A549 (cell line): ENCODE data around the gene MARCHF4.

ENCODE experiments used
- FOSL2 ChIP-seq, 2 experiments: fragments of 450-650 bp in 1 of 2; fragments of >200 bp in 1 of 2; sonication (Bioruptor Twin) in 1 of 2; formaldehyde crosslinking; IDR thresholded peaks; 2 replicates each; pipeline versions ENCODE4 v1.5.0 to v1.6.1; 2016 to 2020; ENCODE audit warnings: mild to moderate bottlenecking in 1 of 2, moderate library complexity in 1 of 2
- JUNB ChIP-seq: fragments of >200 bp; sonication (Bioruptor Twin); formaldehyde crosslinking; IDR thresholded peaks from 2 replicates; pipeline ENCODE4 v1.6.1; 2016
- MYC ChIP-seq: IDR thresholded peaks from 2 replicates; pipeline ENCODE4 v1.6.1; 2012; ENCODE audit warnings: mild to moderate bottlenecking, inconsistent platforms, low read length, improper control_type of control experiment, borderline replicate concordance
- POLR2A ChIP-seq: IDR thresholded peaks from 2 replicates; pipeline ENCODE4 v1.6.1; 2012; ENCODE audit warnings: mild to moderate bottlenecking, low read length
- RNF2 ChIP-seq: fragments of 200-600 bp; sonication (generic); IDR thresholded peaks from 2 replicates; pipeline ENCODE4 v1.6.1; 2016; ENCODE audit warnings: low read depth, mild to moderate bottlenecking, antibody characterized with exemption, moderate library complexity, borderline replicate concordance
- TF ChIP-seq, protein P1 (sequence below): fragments of >200 bp; sonication (Bioruptor Twin); formaldehyde crosslinking; IDR thresholded peaks from 3 replicates; pipeline ENCODE4 v1.5.1; 2016
- TF ChIP-seq, protein P2 (sequence below): fragments of 450-650 bp; IDR thresholded peaks from 2 replicates; pipeline ENCODE4 v1.6.1; 2014; ENCODE audit warnings: antibody characterized with exemption

DNA sequence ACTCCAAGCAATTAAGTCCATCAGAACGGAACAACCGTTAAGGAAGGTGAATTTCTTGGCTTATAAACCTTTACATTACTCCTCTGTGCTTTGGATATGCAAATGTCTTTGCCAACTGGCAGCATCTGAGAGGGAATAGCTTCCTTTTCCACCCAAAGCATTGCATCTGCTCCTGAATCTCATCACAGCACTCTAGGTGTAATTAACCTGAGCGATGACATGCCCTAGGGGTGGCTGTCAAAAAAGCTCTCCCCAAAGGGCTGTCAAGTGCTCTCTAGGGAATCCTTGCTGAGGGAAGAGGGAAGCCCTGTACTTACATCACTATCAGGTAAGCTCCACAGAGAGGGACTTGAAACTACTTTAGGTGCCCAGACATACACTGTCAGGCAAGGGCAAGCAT lies 34.5 kb upstream of the MARCHF4 start:
- TF ChIP-seq RNF2 = no peak
- TF ChIP-seq, protein P1, sequence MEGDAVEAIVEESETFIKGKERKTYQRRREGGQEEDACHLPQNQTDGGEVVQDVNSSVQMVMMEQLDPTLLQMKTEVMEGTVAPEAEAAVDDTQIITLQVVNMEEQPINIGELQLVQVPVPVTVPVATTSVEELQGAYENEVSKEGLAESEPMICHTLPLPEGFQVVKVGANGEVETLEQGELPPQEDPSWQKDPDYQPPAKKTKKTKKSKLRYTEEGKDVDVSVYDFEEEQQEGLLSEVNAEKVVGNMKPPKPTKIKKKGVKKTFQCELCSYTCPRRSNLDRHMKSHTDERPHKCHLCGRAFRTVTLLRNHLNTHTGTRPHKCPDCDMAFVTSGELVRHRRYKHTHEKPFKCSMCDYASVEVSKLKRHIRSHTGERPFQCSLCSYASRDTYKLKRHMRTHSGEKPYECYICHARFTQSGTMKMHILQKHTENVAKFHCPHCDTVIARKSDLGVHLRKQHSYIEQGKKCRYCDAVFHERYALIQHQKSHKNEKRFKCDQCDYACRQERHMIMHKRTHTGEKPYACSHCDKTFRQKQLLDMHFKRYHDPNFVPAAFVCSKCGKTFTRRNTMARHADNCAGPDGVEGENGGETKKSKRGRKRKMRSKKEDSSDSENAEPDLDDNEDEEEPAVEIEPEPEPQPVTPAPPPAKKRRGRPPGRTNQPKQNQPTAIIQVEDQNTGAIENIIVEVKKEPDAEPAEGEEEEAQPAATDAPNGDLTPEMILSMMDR = no peak
- no peak for TF ChIP-seq FOSL2 (IDR thresholded peaks at IDR 0.05)
- TF ChIP-seq FOSL2 (CRISPR knock-in tag; IDR thresholded peaks at IDR 0.05) = no peak
- TF ChIP-seq POLR2A = no peak
- TF ChIP-seq, protein P2, sequence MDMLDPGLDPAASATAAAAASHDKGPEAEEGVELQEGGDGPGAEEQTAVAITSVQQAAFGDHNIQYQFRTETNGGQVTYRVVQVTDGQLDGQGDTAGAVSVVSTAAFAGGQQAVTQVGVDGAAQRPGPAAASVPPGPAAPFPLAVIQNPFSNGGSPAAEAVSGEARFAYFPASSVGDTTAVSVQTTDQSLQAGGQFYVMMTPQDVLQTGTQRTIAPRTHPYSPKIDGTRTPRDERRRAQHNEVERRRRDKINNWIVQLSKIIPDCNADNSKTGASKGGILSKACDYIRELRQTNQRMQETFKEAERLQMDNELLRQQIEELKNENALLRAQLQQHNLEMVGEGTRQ = no peak
- TF ChIP-seq JUNB = no peak
- TF ChIP-seq MYC = no peak
